ENCODE results near the gene CCL1. TPM values are rescaled to one million over a fixed set of nuclear protein-coding genes. Genes with fewer than 3 reads are reported as not detected.

The CCL1 gene
- total RNA-seq, 1 experiment from 2014 or later = not detected

GRCh38 chr17:34356194-34356593, 6.8 kb downstream of the CCL1 start, which contains the start of gene CCL13:
TSS of gene CCL13 (plus strand) at chr17:34356480. CDS start at chr17:34356527, 47 bp downstream.
- Mint-ChIP-seq H3K27me3 (ENCODE audit: low read depth) (peaks cover 8% of the 10 kb centered on the region), H3K9me3 (peaks cover 10% of the 10 kb centered on the region), H3K36me3 (no peaks in the 10 kb centered on the region; the same call in 1 of the 2 replicates), H3K4me1 (no peaks in the 10 kb centered on the region), H3K27ac (no peak within 1 kb of the TSS), H3K4me3 (no peak within 1 kb of the TSS)
- POLR2A ChIA-PET = no interaction called here
- no peak for ATAC-seq
- CTCF ChIA-PET = interaction anchor here (1.0 kb wide), 1 partner anchor 185 kb away, joined by 3 read pairs; no protein-coding TSS in a partner anchor
- TF ChIP-seq PRRX2 (CRISPR knock-in tag; IDR thresholded peaks at IDR 0.05) = no peak
- no peak for TF ChIP-seq PRDM15 (CRISPR knock-in tag; IDR thresholded peaks at IDR 0.05)
- TF ChIP-seq ZBTB21 (CRISPR knock-in tag; IDR thresholded peaks at IDR 0.05; ENCODE audit: borderline replicate concordance) = no peak
- no peak for TF ChIP-seq ETV6 (CRISPR knock-in tag; IDR thresholded peaks at IDR 0.05)
- no peak for TF ChIP-seq ATF6 (CRISPR knock-in tag; IDR thresholded peaks at IDR 0.05)
- no peak for TF ChIP-seq CREM (CRISPR knock-in tag; IDR thresholded peaks at IDR 0.05)
- no peak for TF ChIP-seq OVOL2 (CRISPR knock-in tag; IDR thresholded peaks at IDR 0.05; ENCODE audit: borderline replicate concordance)
- no peak for TF ChIP-seq E2F4 (CRISPR knock-in tag; IDR thresholded peaks at IDR 0.05; ENCODE audit: borderline replicate concordance, low read depth)
- TF ChIP-seq GTF2I (CRISPR knock-in tag; conservative IDR thresholded peaks at IDR 0.05) = no peak
- TF ChIP-seq ERG (CRISPR knock-in tag; IDR thresholded peaks at IDR 0.05) = no peak
- no peak for TF ChIP-seq RORB (CRISPR knock-in tag; IDR thresholded peaks at IDR 0.05)
- TF ChIP-seq JAZF1 (CRISPR knock-in tag; IDR thresholded peaks at IDR 0.05) = no peak
- TF ChIP-seq ZSCAN18 (CRISPR knock-in tag; IDR thresholded peaks at IDR 0.05) = no peak
- TF ChIP-seq ZMAT4 (CRISPR knock-in tag; IDR thresholded peaks at IDR 0.05) = no peak
- TF ChIP-seq NFYB (CRISPR knock-in tag; conservative IDR thresholded peaks at IDR 0.05; ENCODE audit: low read depth) = no peak
- TF ChIP-seq ATF2 (CRISPR knock-in tag; IDR thresholded peaks at IDR 0.05; ENCODE audit: borderline replicate concordance, low read depth) = no peak
- TF ChIP-seq GRHL2 (CRISPR knock-in tag; IDR thresholded peaks at IDR 0.05; ENCODE audit: insufficient replicate concordance, severe bottlenecking) = no peak
- DNase-seq (ENCODE audit: low spot score) = no peak

All from WTC11 (cell line).